Liver (tissue), 9 donors: Measurements from ENCODE around the gene ARHGAP1. TPM values are rescaled to one million over a fixed set of nuclear protein-coding genes. Genes with fewer than 3 reads are reported as not detected.

Experiments used
- DNase-seq: peaks from one replicate; pipeline ENCODE4 v3.0.0-alpha.2; 2017; ENCODE audit warnings: low spot score
- H3K27ac ChIP-seq, 2 donors: one replicate each; pipeline ENCODE4 v1.7.0; 2013; ENCODE audit warnings: inconsistent platforms in 2 of 2, low read length in 2 of 2, control low read depth in 1 of 2, low read depth in 1 of 2, mild to moderate bottlenecking in 1 of 2
- H3K27me3 ChIP-seq, 4 donors: one replicate each; pipeline versions ENCODE4 v1.6.1 to v1.7.0; 2013; ENCODE audit warnings: low read length in 3 of 4, inconsistent platforms in 1 of 4, mild to moderate bottlenecking in 1 of 4, moderate library complexity in 1 of 4; ENCODE audit not compliant: control insufficient read depth in 4 of 4, insufficient read depth in 4 of 4
- H3K36me3 ChIP-seq, 4 donors: one replicate each; pipeline versions ENCODE4 v1.6.1 to v1.7.0; 2013; ENCODE audit warnings: low read length in 3 of 4, mild to moderate bottlenecking in 3 of 4, low read depth in 1 of 4, moderate library complexity in 1 of 4; ENCODE audit not compliant: control insufficient read depth in 4 of 4, insufficient read depth in 3 of 4
- H3K4me1 ChIP-seq, 4 donors: one replicate each; pipeline versions ENCODE4 v1.6.1 to v1.7.0; 2013; ENCODE audit warnings: low read length in 3 of 4, mild to moderate bottlenecking in 3 of 4, moderate library complexity in 1 of 4; ENCODE audit not compliant: control insufficient read depth in 4 of 4, insufficient read depth in 4 of 4
- H3K4me3 ChIP-seq, 3 donors: one replicate each; pipeline versions ENCODE4 v1.6.1 to v1.7.0; 2013; ENCODE audit warnings: low read length in 3 of 3, control low read depth in 1 of 3, low read depth in 1 of 3, mild to moderate bottlenecking in 1 of 3
- H3K9ac ChIP-seq, 2 donors: one replicate each; pipeline ENCODE4 v1.7.0; 2013; ENCODE audit warnings: low read length in 2 of 2, mild to moderate bottlenecking in 2 of 2, moderate library complexity in 2 of 2, control low read depth in 1 of 2, low read depth in 1 of 2
- H3K9me3 ChIP-seq, 4 donors: one replicate each; pipeline versions ENCODE4 v1.6.1 to v1.7.0; 2013; ENCODE audit warnings: low read length in 3 of 4; ENCODE audit not compliant: control insufficient read depth in 4 of 4
- ATF3 ChIP-seq: IDR thresholded peaks from 2 replicates; pipeline ENCODE4 v1.6.1; 2016; ENCODE audit warnings: antibody characterized with exemption
- EGR1 ChIP-seq, 2 donors: IDR thresholded peaks; 2 replicates each; pipeline ENCODE4 v1.6.1; 2016 to 2018; ENCODE audit warnings: antibody characterized with exemption in 2 of 2, low read depth in 2 of 2
- FOXA1 ChIP-seq: IDR thresholded peaks from 2 replicates; pipeline ENCODE4 v1.6.1; 2016; ENCODE audit warnings: antibody characterized with exemption
- FOXA2 ChIP-seq: IDR thresholded peaks from 2 replicates; pipeline ENCODE4 v1.6.1; 2016; ENCODE audit warnings: antibody characterized with exemption
- GABPA ChIP-seq, 2 donors: IDR thresholded peaks in 1 of 2; conservative IDR thresholded peaks in 1 of 2; 2 replicates each; pipeline ENCODE4 v1.6.1; 2016; ENCODE audit warnings: antibody characterized with exemption in 2 of 2, mild to moderate bottlenecking in 1 of 2, moderate library complexity in 1 of 2
- HNF4G ChIP-seq: IDR thresholded peaks from 2 replicates; pipeline ENCODE4 v1.6.1; 2016; ENCODE audit warnings: antibody characterized with exemption
- JUND ChIP-seq, 2 donors: IDR thresholded peaks; 2 replicates each; pipeline ENCODE4 v1.6.1; 2016; ENCODE audit warnings: antibody characterized with exemption in 2 of 2
- MAX ChIP-seq: IDR thresholded peaks from 2 replicates; pipeline ENCODE4 v1.6.1; 2016; ENCODE audit warnings: antibody characterized with exemption
- RAD21 ChIP-seq, 2 donors: IDR thresholded peaks; 2 replicates each; pipeline ENCODE4 v1.6.1; 2016; ENCODE audit warnings: antibody characterized with exemption in 2 of 2, mild to moderate bottlenecking in 2 of 2
- RXRA ChIP-seq, 2 donors: IDR thresholded peaks; 2 replicates each; pipeline ENCODE4 v1.6.1; 2017 to 2018; ENCODE audit warnings: antibody characterized with exemption in 2 of 2, mild to moderate bottlenecking in 1 of 2
- SP1 ChIP-seq: IDR thresholded peaks from 2 replicates; pipeline ENCODE4 v1.6.1; 2018; ENCODE audit warnings: antibody characterized with exemption, mild to moderate bottlenecking
- TAF1 ChIP-seq: conservative IDR thresholded peaks from 2 replicates; pipeline ENCODE4 v1.6.1; 2016; ENCODE audit warnings: antibody characterized with exemption, mild to moderate bottlenecking
- WGBS: extraction: QIAGEN DNeasy Blood & Tissue Kit; methylation state at CpG from one replicate; pipeline ENCODE4 v1.1.7; 2013; 5-methylcytosine and 5-hydroxymethylcytosine counted together
- polyA plus RNA-seq, 2 donors: library from polyadenylated mRNA; stranded (reverse) in 1 of 2; unstranded in 1 of 2; fragments of 200-250 nt in 1 of 2; fragments of >200 nt in 1 of 2; fragmentation: Nextera tagmentation in 1 of 2; extraction: Ambion mirVana in 1 of 2; gene quantifications; one replicate each; pipeline versions ENCODE4 v1.2.1 to v1.2.3, GENCODE V29; 2013 to 2015
- total RNA-seq, 2 donors: library from RNA; depleted of rRNA; stranded (reverse); fragments of >200 nt; gene quantifications; one replicate each; pipeline ENCODE4 v1.2.3, GENCODE V29; 2014
- TF ChIP-seq, protein P1 (sequence below): IDR thresholded peaks from 2 replicates; pipeline ENCODE4 v1.6.1; 2016; ENCODE audit warnings: antibody characterized with exemption, mild to moderate bottlenecking
- TF ChIP-seq, protein P2 (sequence below): fragments of 150-350 bp; IDR thresholded peaks from 2 replicates; pipeline ENCODE4 v1.5.1; 2017; ENCODE audit warnings: improper control_type of control experiment, low read depth, low read length; ENCODE audit not compliant: missing input control
- donor health status: healthy.
- donor health status: healthy.
- donor health status: healthy.
- donor health status: healthy.
- donor health status: healthy.

Gene ARHGAP1
- total and polyA plus RNA-seq, 4 donors = 10.9 to 21.9 (median 20.1) TPM

DNA sequence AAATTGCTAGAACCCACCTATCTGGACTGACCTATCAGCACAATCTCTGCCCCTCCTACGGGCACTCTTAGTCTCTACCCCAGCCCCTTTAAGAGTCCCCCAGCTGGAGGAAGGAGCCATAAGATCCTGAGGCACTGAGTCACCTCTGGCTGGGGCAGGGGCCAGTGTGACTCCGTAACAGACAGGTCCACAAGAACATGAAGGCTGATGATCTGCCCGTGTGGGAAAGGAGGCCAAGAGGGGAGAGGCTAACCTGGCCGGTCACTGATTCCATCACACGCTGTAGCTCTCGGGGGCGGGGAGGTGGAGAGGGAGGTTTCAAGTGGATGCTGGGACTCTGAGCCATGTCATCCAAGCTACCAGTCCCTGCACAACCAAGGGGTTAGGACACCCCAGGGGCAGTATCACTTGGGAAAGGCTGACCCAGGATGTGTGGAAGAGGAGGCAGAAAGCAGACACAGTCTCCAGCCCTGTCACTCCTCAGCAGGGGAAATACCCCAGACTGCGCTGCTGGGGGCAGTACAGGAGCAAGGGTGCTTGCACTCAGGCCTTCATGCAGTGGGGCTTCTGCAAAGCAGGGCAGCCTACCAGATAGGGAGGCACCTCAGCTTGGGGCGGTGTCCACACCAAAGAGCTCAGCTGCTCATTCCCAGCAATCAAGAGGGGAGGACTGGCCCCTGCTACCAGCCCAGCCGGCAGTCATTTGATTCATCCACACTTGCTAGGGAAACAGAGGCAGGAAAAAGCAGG is 22.3 kb downstream of the ARHGAP1 start (continued):
- TF ChIP-seq FOXA2 (no peak), MAX (no peak), JUND (IDR thresholded peaks at IDR 0.05) (no peak), GABPA (IDR thresholded peaks at IDR 0.05 in 1 of 2, conservative IDR thresholded peaks at IDR 0.05 in 1 of 2) (no peak)

GRCh38 chr11:46677169-46677568 is 23.2 kb downstream of the ARHGAP1 start:
- 91% methylated on average over 8 of the region's 8 CpGs for WGBS
- no peak for DNase-seq
- Histone ChIP-seq H3K9me3 (no peaks in the 10 kb centered on the region), H3K4me3 (no peak overlapping the region), H3K27me3 (no peaks in the 10 kb centered on the region), H3K4me1 (peaks cover 18 to 42% (median 21%) of the 10 kb centered on the region in 4 donors), H3K27ac (peak overlapping the region in 1 of 2 donors; percentile 86), H3K36me3 (peaks cover 31 to 53% (median 37%) of the 10 kb centered on the region in 4 donors), H3K9ac (no peak overlapping the region)
- TF ChIP-seq TAF1 (no peak), ATF3 (no peak), SP1 (no peak), HNF4G (no peak), RXRA (IDR thresholded peaks at IDR 0.05) (no peak), FOXA2 (no peak), JUND (IDR thresholded peaks at IDR 0.05) (no peak), EGR1 (IDR thresholded peaks at IDR 0.05; ENCODE audit: low read depth in 2 of 2) (no peak), RAD21 (IDR thresholded peaks at IDR 0.05) (no peak), MAX (no peak), FOXA1 (no peak), GABPA (IDR thresholded peaks at IDR 0.05 in 1 of 2, conservative IDR thresholded peaks at IDR 0.05 in 1 of 2) (no peak)
- TF ChIP-seq, protein P1, sequence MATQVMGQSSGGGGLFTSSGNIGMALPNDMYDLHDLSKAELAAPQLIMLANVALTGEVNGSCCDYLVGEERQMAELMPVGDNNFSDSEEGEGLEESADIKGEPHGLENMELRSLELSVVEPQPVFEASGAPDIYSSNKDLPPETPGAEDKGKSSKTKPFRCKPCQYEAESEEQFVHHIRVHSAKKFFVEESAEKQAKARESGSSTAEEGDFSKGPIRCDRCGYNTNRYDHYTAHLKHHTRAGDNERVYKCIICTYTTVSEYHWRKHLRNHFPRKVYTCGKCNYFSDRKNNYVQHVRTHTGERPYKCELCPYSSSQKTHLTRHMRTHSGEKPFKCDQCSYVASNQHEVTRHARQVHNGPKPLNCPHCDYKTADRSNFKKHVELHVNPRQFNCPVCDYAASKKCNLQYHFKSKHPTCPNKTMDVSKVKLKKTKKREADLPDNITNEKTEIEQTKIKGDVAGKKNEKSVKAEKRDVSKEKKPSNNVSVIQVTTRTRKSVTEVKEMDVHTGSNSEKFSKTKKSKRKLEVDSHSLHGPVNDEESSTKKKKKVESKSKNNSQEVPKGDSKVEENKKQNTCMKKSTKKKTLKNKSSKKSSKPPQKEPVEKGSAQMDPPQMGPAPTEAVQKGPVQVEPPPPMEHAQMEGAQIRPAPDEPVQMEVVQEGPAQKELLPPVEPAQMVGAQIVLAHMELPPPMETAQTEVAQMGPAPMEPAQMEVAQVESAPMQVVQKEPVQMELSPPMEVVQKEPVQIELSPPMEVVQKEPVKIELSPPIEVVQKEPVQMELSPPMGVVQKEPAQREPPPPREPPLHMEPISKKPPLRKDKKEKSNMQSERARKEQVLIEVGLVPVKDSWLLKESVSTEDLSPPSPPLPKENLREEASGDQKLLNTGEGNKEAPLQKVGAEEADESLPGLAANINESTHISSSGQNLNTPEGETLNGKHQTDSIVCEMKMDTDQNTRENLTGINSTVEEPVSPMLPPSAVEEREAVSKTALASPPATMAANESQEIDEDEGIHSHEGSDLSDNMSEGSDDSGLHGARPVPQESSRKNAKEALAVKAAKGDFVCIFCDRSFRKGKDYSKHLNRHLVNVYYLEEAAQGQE = no peak
- TF ChIP-seq, protein P2, sequence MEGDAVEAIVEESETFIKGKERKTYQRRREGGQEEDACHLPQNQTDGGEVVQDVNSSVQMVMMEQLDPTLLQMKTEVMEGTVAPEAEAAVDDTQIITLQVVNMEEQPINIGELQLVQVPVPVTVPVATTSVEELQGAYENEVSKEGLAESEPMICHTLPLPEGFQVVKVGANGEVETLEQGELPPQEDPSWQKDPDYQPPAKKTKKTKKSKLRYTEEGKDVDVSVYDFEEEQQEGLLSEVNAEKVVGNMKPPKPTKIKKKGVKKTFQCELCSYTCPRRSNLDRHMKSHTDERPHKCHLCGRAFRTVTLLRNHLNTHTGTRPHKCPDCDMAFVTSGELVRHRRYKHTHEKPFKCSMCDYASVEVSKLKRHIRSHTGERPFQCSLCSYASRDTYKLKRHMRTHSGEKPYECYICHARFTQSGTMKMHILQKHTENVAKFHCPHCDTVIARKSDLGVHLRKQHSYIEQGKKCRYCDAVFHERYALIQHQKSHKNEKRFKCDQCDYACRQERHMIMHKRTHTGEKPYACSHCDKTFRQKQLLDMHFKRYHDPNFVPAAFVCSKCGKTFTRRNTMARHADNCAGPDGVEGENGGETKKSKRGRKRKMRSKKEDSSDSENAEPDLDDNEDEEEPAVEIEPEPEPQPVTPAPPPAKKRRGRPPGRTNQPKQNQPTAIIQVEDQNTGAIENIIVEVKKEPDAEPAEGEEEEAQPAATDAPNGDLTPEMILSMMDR = no peak
